ENCODE measurements around the gene PRUNE2.

DNA sequence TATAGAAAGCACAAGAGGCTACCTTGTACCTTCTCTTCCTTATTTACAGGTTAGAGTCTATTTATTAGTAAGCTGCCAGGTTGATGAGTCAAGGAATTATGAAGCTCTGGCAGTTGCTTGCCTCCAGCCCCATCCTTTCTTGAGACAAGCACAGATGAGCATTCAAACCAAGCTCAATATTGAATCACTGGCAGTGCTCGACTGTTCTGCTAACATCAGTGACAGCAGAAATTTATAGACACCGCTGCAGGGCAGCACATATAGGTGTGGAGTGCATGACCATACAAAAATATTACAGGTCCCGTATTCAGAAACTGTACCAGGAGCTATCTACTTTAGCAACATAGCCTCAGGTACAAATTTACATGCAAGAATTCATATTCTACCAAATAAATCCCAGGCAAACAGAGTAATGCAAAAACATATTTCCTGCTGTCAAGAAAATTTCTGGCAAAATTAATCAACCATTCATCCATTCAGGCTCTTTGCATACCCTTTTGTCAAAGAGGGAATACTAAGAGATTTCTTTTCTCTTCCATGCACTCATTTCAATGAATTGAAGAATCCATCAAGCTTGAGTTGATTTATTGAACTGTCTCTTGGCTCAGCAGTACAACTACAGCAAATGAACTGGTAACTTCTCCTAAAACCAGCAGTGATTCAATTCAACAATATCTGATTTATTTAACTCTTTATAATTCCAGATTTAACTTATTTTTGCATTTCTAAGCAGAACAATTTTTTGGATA, 168.6 kb downstream of the PRUNE2 start:
- TF ChIP-seq POLR2AphosphoS5 (IDR thresholded peaks at IDR 0.05; ENCODE audit: low read depth, low read length) = no peak
- TF ChIP-seq REST (IDR thresholded peaks at IDR 0.05; ENCODE audit: insufficient read depth in 1 of 2, low read depth in 2 of 2, low read length in 2 of 2) = no peak
- TF ChIP-seq TAF1 (IDR thresholded peaks at IDR 0.05; ENCODE audit: borderline replicate concordance, insufficient read depth, low read length) = no peak
- TF ChIP-seq SIN3A (IDR thresholded peaks at IDR 0.05; ENCODE audit: borderline replicate concordance, insufficient read depth, low read length) = no peak
- no peak for TF ChIP-seq FOXP2 (optimal IDR thresholded peaks at IDR 0.05; ENCODE audit: borderline replicate concordance, extremely low read depth, extremely low read length, insufficient read depth)
